Inflammatory macrophage treated with lipopolysaccharide for 4 hours (primary cell): ENCODE data around the gene SYCP3.
A peak's percentile ranks its signal among the peaks of the same experiment; 100 is the strongest.

Experiments
- DNase-seq: peaks from one replicate; pipeline ENCODE4 v3.0.0-alpha.2; 2020

SYCP3 gene

DNA sequence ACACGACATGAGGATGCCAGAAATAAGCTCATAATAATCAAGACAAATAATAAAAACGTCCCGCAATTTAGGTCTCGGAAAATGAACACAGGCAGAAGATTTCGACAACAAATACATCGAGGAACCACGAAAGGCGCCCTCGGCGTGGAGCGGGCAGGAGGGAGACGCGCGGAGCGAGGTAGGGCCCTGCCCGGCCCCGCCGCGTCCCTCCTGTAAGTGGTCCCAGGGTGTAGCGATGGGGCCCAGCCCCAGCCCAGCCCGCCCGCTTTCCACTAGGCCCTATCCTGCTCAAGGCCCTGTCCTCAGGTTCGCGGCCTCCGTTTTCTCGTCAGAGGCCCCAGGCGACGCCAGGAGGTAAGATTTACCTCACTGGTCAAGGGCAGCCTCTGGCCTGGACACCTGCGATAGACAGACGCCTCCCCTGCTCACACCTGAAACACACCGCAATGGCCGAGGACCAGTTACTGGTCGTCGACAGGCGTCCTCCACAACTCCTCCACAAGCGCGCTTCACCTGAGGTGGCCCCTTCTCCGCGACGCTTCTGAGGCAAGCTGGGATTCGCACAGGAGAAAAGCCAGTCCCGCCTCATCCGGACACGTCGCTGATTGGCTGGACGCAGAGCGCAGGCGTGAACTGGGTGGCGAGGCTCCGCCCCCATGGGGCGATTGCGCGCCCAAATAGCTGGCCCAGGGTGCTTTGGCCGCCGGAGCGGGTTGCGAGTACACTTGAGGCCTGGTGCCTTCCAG, at the start of gene SYCP3:
Gene SYCP3, minus strand, starts transcription at position 543 of the 746 bp plus-strand sequence. CDS start 1,527 bp downstream, outside the sequence.
- DNase-seq, result no peak

DNA sequence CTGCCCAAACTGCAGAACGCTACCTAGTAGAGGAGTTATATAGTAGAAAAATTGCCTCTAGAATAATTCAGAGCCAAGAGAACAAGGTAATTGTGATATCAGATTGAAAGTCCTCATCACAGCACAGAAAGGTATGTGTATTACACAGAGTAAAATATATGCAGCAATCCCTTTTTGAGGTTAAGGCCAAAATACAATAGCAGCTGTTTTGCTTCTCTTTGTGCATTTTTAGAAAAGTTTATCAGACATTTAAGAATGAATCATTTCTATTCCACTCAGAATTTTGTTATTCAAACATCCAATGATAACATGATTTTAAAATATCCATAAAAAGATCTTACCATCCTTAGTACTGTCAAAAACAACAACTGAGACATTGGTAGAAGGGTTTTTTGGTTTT, 46.4 kb upstream of the SYCP3 start:
- DNase-seq, result no peak

DNA sequence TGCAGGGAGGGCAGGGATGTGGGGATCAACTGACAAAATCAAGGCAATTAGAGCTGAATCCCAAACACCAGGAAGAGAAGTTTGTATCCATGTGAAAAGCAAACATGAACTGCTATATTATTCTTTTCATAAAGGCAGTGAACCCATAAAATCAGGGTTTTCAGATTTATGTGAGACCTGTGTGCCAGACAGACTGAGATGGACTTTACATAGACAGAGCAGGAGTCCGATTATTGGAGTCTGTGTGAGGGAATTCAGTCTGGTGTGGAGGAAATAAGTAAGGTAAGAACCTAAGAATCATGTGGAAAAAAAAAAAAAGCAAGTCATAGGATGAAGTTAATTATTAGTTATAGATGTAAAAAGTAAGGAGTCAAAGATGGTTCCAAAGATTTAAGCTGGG, 45.1 kb upstream of the SYCP3 start:
- DNase-seq, result no peak

GRCh38 chr12:101783838-101784237, 44.6 kb upstream of the SYCP3 start:
- no peak for DNase-seq

DNA sequence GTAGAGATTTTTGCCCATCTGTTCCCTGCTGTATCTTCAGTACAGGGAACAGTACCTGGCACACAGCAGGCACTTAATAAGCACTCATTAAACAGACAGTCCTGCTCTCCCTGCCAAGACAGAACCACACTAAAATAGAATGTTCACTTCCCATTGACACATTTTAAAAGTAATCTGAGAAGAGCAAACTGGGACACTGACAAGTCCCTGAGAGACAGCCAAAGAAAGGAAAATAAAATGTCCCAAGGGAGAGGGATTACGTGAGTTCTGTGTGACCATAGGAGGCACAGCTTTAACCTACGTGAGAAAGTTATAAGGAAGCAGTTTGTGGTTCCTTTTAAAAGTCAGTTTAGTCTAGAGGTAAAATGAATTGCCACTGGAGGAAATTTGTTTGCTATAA, 43.9 kb upstream of the SYCP3 start:
- DNase-seq, result no peak

GRCh38 chr12:101782273-101782731, 43.0 kb upstream of the SYCP3 start:
- DNase-seq, result no peak

GRCh38 chr12:101781834-101782233, 42.6 kb upstream of the SYCP3 start:
- no peak for DNase-seq

DNA sequence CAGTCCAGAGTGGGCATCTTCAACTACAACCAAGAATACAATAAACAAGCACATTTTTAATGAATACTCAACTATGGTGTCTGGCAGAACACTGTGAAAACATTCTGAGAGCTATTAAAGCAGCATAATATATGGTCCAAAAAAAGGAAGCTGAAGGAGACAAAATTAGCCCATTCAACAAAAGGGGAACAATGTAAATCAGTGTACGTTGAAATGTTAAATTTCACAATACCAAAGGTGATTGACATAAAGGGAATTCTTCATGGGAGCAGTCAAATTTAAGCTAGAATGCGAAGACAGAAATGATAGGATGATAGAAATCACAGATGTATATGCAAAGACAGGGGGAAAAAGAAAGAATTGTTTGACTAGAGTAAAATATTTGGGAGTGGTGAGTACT, 41.3 kb upstream of the SYCP3 start:
- peak; percentile 71 for DNase-seq

- no peak for DNase-seq
Observed at GRCh38 chr12:101779626-101780025, 40.4 kb upstream of the SYCP3 start.

DNA sequence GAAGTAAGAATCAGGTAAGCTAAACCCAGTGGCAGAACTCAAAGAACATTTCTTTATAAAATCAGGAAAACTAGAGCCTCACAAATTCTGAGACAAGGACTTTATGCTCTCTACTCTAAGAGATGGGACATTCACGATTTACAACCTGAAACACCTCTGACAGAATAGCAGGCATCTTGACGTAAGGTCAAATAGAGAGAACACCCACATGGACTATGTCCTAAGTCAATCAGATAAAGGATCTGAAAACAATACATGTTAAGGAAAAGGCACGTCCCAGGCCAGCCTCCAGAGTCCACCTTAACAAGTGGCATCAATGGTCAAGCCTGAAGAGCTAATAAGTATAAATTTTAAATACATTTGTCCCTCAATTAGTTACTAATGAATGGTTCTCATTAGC, 39.9 kb upstream of the SYCP3 start:
- DNase-seq, result no peak

- DNase-seq, result no peak
Observed at GRCh38 chr12:101777978-101778377, 38.7 kb upstream of the SYCP3 start.

DNA sequence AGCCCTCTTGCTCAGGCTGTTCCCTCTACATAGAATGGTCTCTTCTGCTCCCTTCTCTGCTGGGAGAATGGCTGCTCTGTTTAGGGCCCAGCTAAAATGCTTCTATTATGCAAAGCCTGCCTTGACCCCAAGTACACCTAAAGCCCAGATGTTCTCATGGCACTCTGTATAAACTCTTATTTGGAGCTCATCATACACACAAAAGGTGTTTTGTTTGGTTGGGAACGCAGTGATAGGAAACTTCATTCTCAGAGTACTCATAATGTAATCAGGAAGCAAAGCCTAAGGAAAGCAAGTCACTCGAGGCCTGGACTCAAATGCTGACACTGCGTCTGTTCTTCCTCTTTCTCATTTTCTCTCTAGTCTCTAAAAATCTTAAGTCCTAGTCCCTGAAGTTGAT, 38.2 kb upstream of the SYCP3 start:
- DNase-seq, result peak; percentile 67

- no peak for DNase-seq
Observed at GRCh38 chr12:101775816-101776215, 36.6 kb upstream of the SYCP3 start.

- DNase-seq, result peak; percentile 73
Observed at GRCh38 chr12:101773650-101774162, 34.4 kb upstream of the SYCP3 start.

DNA sequence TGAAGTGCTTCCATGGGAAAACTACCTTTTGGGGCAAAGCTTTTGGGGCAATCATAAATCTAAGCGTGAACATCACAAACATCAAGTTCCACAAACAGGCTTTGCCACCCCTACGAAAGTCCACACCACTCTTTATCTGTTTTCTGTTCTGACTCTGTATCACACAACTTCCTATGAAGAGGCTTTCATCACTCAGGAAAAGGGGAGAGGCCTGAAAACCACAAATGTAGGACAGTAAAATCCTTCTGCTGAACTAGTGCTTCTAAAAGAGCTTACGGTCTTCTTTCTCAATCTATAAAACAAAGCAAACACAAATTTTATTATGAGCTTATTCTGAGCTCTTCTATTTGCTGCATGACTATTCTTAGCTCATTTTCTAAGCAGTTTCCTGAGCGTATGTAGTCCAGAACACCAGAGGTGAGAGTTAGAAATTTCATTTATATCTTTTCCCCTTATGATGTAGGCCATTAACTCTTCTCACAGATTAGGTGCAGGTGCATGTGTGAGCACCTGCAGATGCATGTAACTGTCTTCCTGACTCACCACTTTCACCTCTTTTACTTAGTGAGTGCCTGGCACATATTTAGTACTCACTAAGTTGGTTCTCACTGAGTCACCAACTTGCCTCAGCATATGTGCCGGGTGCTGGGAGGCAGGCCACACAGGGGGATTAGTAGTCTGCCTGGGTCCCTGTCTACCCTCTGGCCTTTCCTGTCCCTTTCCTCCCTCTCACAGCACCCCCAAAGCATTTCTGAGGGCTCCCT, 32.9 kb upstream of the SYCP3 start:
- DNase-seq, result peak; percentile 69

- no peak for DNase-seq
Observed at GRCh38 chr12:101769865-101770264, 30.6 kb upstream of the SYCP3 start.

DNA sequence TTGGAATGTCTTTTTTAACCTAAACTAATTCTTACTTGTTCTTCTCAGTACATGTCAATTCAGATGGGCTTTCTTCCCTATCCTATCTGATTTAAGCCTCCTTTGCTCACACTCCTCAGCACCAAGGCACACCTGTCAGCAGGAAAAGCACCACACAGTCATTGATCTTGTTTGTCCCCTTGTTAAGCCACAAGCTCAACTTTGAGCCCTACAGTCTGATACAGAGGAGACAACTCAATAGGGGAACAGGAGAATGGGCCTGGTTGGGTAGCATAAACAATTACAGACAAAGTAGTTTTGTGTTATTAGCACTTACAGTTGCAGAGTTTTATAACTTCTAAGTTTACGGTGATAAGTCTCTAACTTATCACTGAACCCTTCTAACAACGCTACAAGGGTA, 29.5 kb upstream of the SYCP3 start:
- no peak for DNase-seq

GRCh38 chr12:101767537-101767936, 28.3 kb upstream of the SYCP3 start:
- DNase-seq, result no peak

- no peak for DNase-seq
Observed at GRCh38 chr12:101764051-101764792, 25.0 kb upstream of the SYCP3 start.

- DNase-seq, result peak; percentile 86
Observed at GRCh38 chr12:101763246-101763931, 24.1 kb upstream of the SYCP3 start.

DNA sequence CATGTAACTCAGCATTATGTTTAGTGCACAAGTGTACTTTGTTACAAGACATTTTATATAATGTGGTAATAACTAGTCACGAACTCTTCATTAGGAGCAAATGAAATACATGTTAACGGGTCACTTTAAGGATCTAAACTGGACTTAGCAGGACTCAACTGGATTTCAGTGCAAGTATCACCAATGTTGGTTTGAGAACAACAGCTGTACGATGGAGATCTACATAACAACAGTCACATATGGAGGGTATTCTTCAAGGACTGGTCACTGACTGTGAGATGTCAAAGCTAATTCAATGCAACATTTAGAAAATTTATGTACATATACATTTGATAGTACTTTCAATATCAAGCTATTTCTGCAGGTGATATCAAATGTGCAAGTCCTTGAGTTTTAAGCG, 22.5 kb upstream of the SYCP3 start:
- DNase-seq, result no peak

DNA sequence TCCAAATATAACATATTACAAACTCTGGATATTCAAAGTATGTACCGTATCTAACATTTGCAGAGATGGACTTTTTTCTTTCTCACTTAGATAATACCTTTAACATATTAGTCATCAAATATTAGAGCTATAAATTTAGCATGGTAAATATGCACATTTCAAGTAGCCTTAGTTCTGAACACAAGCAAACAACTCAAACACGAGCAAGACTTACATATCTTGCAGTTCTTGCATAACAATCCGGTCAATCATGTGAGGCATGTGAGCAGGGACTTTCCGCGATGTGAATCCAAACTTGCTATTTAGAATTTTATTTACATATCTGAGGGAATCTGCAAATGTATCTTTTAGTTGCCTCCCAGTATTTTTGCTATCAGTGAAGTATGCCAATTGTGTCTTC, 22.1 kb upstream of the SYCP3 start:
- DNase-seq, result peak; percentile 83
